Naive thymus-derived CD8-positive, alpha-beta T cell (primary cell): ENCODE measurements around the gene FBXL17. TPM values are rescaled to one million over a fixed set of nuclear protein-coding genes. Genes with fewer than 3 reads are reported as not detected.
A peak's percentile ranks its signal among the peaks of the same experiment; 100 is the strongest.

Experiments
- ATAC-seq, 2 donors: fragments of 150-1000 bp; cut with Tn5 transposase in 1 of 2; sonication (Bioruptor Pico), chemical (Tn5 transposase) in 1 of 2; 1 replicate in 1 of 2; 2 replicates in 1 of 2; pipeline ENCODE4 v1.10.0; 2021; ENCODE audit warnings: mild to moderate bottlenecking in 2 of 2, moderate library complexity in 2 of 2
- POLR2A ChIA-PET: fragments of 350-600 bp; sonication (Branson Sonifier 250); formaldehyde crosslinking; loops from one replicate; lab custom pipeline; 2021; ENCODE audit warnings: antibody characterized with exemption; lab: Charles Lee
- DNase-seq, 10 donors: peaks; one replicate each; pipeline versions ENCODE4 v3.0.0 to v3.0.0-alpha.2; 2020 to 2022
- H3K27ac Mint-ChIP-seq, 10 donors: one replicate each; pipeline ENCODE4 v1.8.0; 2020 to 2022; ENCODE audit warnings: mild to moderate bottlenecking in 10 of 10, mixed read lengths in 10 of 10, moderate library complexity in 4 of 10, inconsistent platforms in 1 of 10
- H3K27me3 Mint-ChIP-seq, 5 donors: one replicate each; pipeline ENCODE4 v1.8.0; 2021 to 2022; ENCODE audit warnings: mixed read lengths in 5 of 5
- H3K36me3 Mint-ChIP-seq, 3 donors: one replicate each; pipeline ENCODE4 v1.8.0; 2020 to 2022; ENCODE audit warnings: mixed read lengths in 3 of 3, mild to moderate bottlenecking in 2 of 3, inconsistent platforms in 1 of 3
- H3K4me1 Mint-ChIP-seq, 4 donors: one replicate each; pipeline ENCODE4 v1.8.0; 2021 to 2022; ENCODE audit warnings: mixed read lengths in 4 of 4
- H3K4me3 Mint-ChIP-seq, 10 donors: one replicate each; pipeline ENCODE4 v1.8.0; 2020 to 2022; ENCODE audit warnings: mild to moderate bottlenecking in 10 of 10, mixed read lengths in 10 of 10, moderate library complexity in 6 of 10, inconsistent platforms in 1 of 10
- H3K9me3 Mint-ChIP-seq, 9 donors: one replicate each; pipeline ENCODE4 v1.8.0; 2020 to 2022; ENCODE audit warnings: mixed read lengths in 9 of 9, mild to moderate bottlenecking in 3 of 9, inconsistent platforms in 1 of 9, moderate library complexity in 1 of 9
- polyA plus RNA-seq, 3 donors: library from polyadenylated mRNA; unstranded; fragments of 300-500 nt; fragmentation: Illumina TruSeq; gene quantifications; one replicate each; pipeline ENCODE4 v1.2.3, GENCODE V29; 2021
- total RNA-seq, 8 experiments: library from RNA in 2 of 8; stranded (reverse) in 2 of 8; gene quantifications; one replicate each; pipeline ENCODE4 v1.2.3 and lab custom pipeline; 2021 to 2026

FBXL17 gene
- total and polyA plus RNA-seq, 5 experiments from 2014 or later: 4.6 to 25.1 (median 5.0) TPM

DNA sequence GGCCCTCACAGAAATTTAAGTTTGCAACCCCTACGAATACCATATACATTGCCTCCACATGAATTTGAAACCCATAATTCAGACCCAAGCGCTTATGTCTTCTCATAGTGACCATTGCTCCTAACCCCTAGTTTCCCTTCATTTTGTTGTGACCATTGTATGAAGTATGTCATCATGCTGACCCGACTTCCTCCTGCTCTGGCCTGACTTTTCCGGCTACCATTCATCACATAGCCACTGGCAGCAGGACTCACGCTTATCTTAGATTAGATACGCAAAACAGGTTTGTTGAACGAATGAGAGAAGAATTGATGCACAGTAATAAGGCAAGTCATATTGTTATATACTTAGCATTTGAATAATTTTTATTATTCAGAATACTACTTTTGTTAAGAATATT is 345.4 kb downstream of the FBXL17 start:
- Mint-ChIP-seq H3K9me3 (no peaks in the 10 kb centered on the region), H3K4me3 (no peak overlapping the region), H3K27ac (no peak overlapping the region), H3K4me1 (no peaks in the 10 kb centered on the region), H3K27me3 (no peaks in the 10 kb centered on the region), H3K36me3 (peaks cover 0 to 9% (median under 1%) of the 10 kb centered on the region in 3 donors)
- DNase-seq (no peak), ATAC-seq (no peak)
- POLR2A ChIA-PET: no interaction called here

GRCh38 chr5:108028883-108029282 is 353.0 kb downstream of the FBXL17 start:
- Mint-ChIP-seq H3K4me3 (no peak overlapping the region), H3K4me1 (no peaks in the 10 kb centered on the region), H3K27me3 (no peaks in the 10 kb centered on the region), H3K27ac (peak overlapping the region in 1 of 10 donors; percentile 20), H3K9me3 (no peaks in the 10 kb centered on the region), H3K36me3 (peaks cover 0 to 7% (median 0%) of the 10 kb centered on the region in 3 donors)
- POLR2A ChIA-PET: no interaction called here
- ATAC-seq: no peak
- no peak for DNase-seq

GRCh38 chr5:108028412-108028811 is 353.5 kb downstream of the FBXL17 start:
- no peak overlapping the region for H3K27ac Mint-ChIP-seq

DNA sequence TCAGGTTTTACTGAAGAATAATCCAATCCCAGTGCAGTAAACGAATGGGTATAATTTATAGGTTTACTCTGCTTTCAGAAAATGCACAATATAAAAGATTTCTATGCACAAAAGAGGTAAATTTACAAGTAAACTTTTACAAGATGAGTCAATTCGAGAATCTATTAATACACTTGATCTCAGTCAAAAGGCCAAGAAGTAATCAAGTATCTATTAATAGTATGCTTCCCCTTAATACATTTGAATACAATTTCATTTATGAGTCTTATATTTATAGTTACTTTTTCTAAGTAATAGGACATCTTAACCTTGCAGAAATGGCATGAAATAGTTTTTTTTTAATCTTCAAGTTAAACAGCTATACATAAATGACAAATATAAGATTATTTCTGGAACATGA is 355.9 kb downstream of the FBXL17 start:
- Mint-ChIP-seq H3K27me3 (no peaks in the 10 kb centered on the region), H3K4me1 (no peaks in the 10 kb centered on the region), H3K4me3 (no peak overlapping the region), H3K9me3 (no peaks in the 10 kb centered on the region), H3K27ac (no peak overlapping the region), H3K36me3 (peaks cover 0 to 3% (median 2%) of the 10 kb centered on the region in 3 donors)
- DNase-seq: no peak
- POLR2A ChIA-PET: no interaction called here
- no peak for ATAC-seq

More at GRCh38 chr5:108028412-108028811, 353.5 kb downstream of the FBXL17 start:
- ATAC-seq (no peak), DNase-seq (no peak)
- no peaks in the 10 kb centered on the region for H3K27me3 Mint-ChIP-seq
- no peaks in the 10 kb centered on the region for H3K9me3 Mint-ChIP-seq
- H3K4me1 Mint-ChIP-seq: no peaks in the 10 kb centered on the region
- POLR2A ChIA-PET: no interaction called here
- H3K4me3 Mint-ChIP-seq: no peak overlapping the region
- H3K36me3 Mint-ChIP-seq: peaks cover 0 to 7% (median 0%) of the 10 kb centered on the region in 3 donors

DNA sequence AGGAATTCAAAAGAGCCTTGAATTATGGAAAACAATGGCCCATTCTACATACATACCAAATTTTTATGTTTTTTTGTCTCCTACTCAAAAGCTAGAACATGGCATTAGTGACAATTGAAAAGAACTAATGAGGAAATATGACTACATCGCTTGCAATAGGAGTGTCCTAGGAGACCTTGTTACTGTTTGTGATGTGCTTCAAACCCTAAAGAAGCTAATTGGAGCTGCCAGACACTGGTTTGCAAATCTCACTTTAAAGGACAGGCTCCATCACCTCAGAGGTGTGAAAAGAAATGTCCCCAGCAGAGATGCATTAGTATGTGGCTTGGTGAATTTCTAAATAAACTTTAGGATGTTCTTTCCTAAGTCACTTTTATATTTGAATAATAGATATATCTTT is 356.9 kb downstream of the FBXL17 start:
- ATAC-seq (no peak), DNase-seq (no peak)
- peaks cover 0 to 3% (median 0%) of the 10 kb centered on the region in 3 donors for H3K36me3 Mint-ChIP-seq
- POLR2A ChIA-PET: no interaction called here
- H3K27me3 Mint-ChIP-seq: no peaks in the 10 kb centered on the region
- no peaks in the 10 kb centered on the region for H3K4me1 Mint-ChIP-seq
- no peak overlapping the region for H3K27ac Mint-ChIP-seq
- H3K9me3 Mint-ChIP-seq: no peaks in the 10 kb centered on the region
- H3K4me3 Mint-ChIP-seq: no peak overlapping the region

- Mint-ChIP-seq H3K36me3 (peaks cover 11 to 32% (median 28%) of the 10 kb centered on the region in 3 donors), H3K4me1 (peaks cover 0 to 3% (median 0%) of the 10 kb centered on the region in 4 donors), H3K27ac (no peak overlapping the region), H3K9me3 (no peaks in the 10 kb centered on the region), H3K4me3 (no peak overlapping the region), H3K27me3 (no peaks in the 10 kb centered on the region)
- ATAC-seq: no peak
- POLR2A ChIA-PET: no interaction called here
- DNase-seq: no peak
Measured at GRCh38 chr5:108016101-108016500, 365.8 kb downstream of the FBXL17 start.

GRCh38 chr5:108006791-108007190 is 375.1 kb downstream of the FBXL17 start:
- POLR2A ChIA-PET: no interaction called here
- DNase-seq: no peak
- Mint-ChIP-seq H3K9me3 (no peaks in the 10 kb centered on the region), H3K4me3 (no peak overlapping the region), H3K36me3 (peaks cover 0 to 7% (median 4%) of the 10 kb centered on the region in 3 donors), H3K27ac (no peak overlapping the region), H3K27me3 (no peaks in the 10 kb centered on the region), H3K4me1 (peaks cover 8 to 15% (median 11%) of the 10 kb centered on the region in 4 donors)
- no peak for ATAC-seq

DNA sequence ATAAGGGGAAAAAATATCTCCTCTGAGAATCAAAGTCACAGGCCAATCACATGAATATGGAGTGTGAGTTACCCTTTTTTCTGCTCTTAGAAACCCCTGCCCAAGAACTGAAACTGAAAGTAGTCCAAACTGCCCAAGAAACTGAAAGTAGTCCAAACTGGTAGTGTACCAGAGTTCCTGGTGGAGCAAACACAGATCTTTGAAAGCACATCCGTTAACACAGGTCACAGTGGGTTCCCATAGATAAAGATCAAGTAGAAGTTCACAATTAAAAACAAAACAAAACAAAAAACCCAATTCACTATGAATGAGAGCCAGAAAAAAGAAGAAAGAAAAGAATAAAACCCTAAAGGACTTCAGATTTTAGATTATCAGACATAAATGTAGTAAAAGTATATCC is 378.7 kb downstream of the FBXL17 start:
- Mint-ChIP-seq H3K4me3 (peak overlapping the region; percentile 20 to 80 (median 52)), H3K36me3 (peaks cover 0 to 3% (median 0%) of the 10 kb centered on the region in 3 donors), H3K9me3 (no peaks in the 10 kb centered on the region), H3K4me1 (peaks cover 8 to 15% (median 12%) of the 10 kb centered on the region in 4 donors), H3K27me3 (no peaks in the 10 kb centered on the region), H3K27ac (peak overlapping the region; percentile 6 to 82 (median 47))
- DNase-seq (peak in 4 of 10 donors; percentile 1 to 36 (median 12)), ATAC-seq (peak in 1 of 2 donors; percentile 74)
- POLR2A ChIA-PET: no interaction called here

GRCh38 chr5:108001222-108001621 is 380.7 kb downstream of the FBXL17 start:
- POLR2A ChIA-PET: no interaction called here
- Mint-ChIP-seq H3K4me1 (peaks cover 8 to 15% (median 12%) of the 10 kb centered on the region in 4 donors), H3K36me3 (peaks cover 0 to 8% (median 5%) of the 10 kb centered on the region in 3 donors), H3K9me3 (no peaks in the 10 kb centered on the region), H3K4me3 (no peak overlapping the region), H3K27me3 (no peaks in the 10 kb centered on the region), H3K27ac (no peak overlapping the region)
- no peak for ATAC-seq
- DNase-seq: no peak

DNA sequence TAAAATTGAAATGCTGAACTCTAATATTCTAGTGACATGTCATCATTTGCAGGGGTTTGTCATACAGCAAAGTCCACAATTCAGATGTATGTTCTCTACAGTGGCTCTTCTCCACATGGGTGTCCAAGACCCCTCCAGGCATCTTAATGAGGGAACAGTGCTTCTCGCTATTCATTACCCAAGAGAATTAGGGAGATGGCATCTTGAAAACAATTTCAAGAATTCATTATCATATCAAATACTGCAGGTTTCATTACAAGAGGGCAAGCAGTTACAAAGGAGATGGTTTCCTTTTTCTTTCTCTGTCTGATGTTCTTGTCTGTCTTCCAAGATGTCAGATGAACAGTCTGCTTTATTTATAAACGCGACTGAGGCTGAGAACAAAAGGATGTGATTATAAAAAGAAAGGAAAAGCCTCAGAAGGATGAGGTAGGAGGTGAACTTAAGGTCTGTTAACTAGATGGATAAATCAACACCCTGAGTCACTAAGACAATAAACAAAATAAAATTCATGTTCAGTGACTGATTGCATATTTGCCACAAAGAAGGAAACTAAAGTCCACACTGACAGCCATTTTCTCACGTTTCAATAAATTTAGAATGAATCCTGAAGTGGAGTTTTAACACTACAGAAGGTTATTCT is 384.4 kb downstream of the FBXL17 start:
- no peaks in the 10 kb centered on the region for H3K27me3 Mint-ChIP-seq
- POLR2A ChIA-PET: no interaction called here
- no peaks in the 10 kb centered on the region for H3K9me3 Mint-ChIP-seq
- H3K4me3 Mint-ChIP-seq: no peak overlapping the region
- no peak overlapping the region for H3K27ac Mint-ChIP-seq
- no peak for ATAC-seq
- H3K36me3 Mint-ChIP-seq: peaks cover 0 to 8% (median 5%) of the 10 kb centered on the region in 3 donors
- peaks cover 0 to 5% (median under 1%) of the 10 kb centered on the region in 4 donors for H3K4me1 Mint-ChIP-seq
- DNase-seq: no peak

DNA sequence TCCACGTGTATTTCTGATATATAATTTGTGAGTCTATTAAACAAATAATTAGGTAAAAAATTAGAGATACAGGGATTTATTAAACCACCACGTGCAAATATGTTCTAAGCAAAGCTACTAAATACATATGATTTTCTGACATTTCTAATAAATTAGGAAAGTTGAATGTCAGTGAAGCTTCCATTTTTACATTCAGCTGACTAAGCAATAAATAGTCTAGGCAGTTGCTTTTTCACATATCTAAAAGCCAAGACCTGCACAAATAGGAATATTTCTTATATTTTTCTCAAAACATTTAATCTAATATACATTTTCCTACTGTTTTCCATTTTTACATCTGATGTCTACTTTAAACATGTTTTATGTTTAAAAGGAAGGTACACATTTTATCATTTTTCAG is 388.6 kb downstream of the FBXL17 start:
- Mint-ChIP-seq H3K27ac (no peak overlapping the region), H3K27me3 (no peaks in the 10 kb centered on the region), H3K9me3 (no peaks in the 10 kb centered on the region), H3K36me3 (peaks cover 0 to 5% (median 5%) of the 10 kb centered on the region in 3 donors), H3K4me1 (peaks cover 0 to 12% (median 3%) of the 10 kb centered on the region in 4 donors), H3K4me3 (no peak overlapping the region)
- POLR2A ChIA-PET: no interaction called here
- no peak for ATAC-seq
- no peak for DNase-seq

DNA sequence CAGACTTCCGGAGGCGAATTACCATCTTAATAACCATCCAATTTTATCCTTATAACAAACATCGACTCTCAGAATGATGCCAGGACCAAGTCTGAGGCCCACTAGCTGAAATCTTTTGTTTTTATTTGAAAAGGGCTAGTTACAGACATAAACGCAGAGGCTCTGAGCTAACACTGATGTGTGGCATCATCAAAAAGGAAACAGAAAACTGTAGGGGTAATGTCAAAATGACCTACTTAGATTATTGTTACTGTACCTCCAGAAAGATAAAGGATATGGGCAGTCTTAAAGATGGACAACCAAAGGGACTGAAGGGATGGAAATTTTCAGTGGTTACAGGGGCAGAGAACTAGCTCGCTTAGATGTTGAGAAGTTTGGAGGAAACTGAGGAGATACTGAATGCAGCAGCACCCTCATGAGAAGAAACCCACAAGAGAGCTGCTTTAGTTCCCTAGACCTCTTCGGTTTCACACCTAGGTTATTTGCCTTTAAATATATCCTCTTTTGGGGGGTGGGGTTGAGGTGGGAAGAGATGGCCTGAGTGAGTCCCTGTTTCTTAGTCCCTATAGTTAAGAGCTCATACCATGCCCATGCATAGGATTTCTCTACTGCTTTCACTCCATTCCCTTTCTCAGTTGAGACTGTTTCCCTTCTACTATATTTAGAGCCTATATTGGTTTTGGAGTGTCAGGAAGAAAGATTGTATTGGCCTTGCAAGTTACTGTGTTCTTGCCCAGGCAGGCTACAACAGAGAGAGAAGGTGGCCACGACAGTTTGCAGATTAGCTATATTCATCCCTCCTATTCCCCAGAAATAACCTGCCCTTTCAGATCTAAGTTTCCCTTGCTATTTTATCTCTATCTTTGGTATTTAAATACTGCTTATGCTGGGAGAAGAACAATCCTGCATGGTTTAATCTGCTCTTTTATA is 390.8 kb downstream of the FBXL17 start:
- no peak for DNase-seq
- H3K4me1 Mint-ChIP-seq: peaks cover 0 to 12% (median 3%) of the 10 kb centered on the region in 4 donors
- peak overlapping the region in 2 of 10 donors; percentile 2 to 62 for H3K4me3 Mint-ChIP-seq
- no peaks in the 10 kb centered on the region for H3K27me3 Mint-ChIP-seq
- POLR2A ChIA-PET: no interaction called here
- no peaks in the 10 kb centered on the region for H3K9me3 Mint-ChIP-seq
- peak overlapping the region in 1 of 10 donors; percentile 33 for H3K27ac Mint-ChIP-seq
- H3K36me3 Mint-ChIP-seq: no peaks in the 10 kb centered on the region
- ATAC-seq: no peak

DNA sequence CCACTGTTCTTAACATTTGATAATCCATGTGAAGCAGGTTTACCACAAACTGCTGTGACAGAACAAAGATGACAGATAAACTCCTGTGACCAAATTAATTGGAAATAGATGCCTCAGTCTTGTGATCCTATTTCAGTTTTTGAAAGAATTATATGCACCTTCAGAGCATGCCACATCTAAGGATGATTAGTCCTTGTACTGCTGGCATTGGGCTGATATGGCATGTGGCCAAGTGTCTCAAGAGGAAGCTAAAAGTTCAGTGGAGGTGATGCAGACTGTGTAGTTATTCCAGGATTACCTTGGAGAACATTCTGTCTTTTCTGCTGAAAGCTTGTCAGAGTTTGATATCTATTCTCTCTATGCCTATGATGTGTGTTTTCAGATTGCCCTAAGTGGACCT is 396.8 kb downstream of the FBXL17 start:
- Mint-ChIP-seq H3K4me1 (peaks cover 5 to 31% (median 10%) of the 10 kb centered on the region in 4 donors), H3K4me3 (no peak overlapping the region), H3K27me3 (no peaks in the 10 kb centered on the region), H3K36me3 (peaks cover 0 to 5% (median 5%) of the 10 kb centered on the region in 3 donors), H3K9me3 (no peaks in the 10 kb centered on the region), H3K27ac (no peak overlapping the region)
- no peak for DNase-seq
- ATAC-seq: no peak
- POLR2A ChIA-PET: no interaction called here
